ENCODE data around the gene CSNK1G1.

CSNK1G1 gene

DNA sequence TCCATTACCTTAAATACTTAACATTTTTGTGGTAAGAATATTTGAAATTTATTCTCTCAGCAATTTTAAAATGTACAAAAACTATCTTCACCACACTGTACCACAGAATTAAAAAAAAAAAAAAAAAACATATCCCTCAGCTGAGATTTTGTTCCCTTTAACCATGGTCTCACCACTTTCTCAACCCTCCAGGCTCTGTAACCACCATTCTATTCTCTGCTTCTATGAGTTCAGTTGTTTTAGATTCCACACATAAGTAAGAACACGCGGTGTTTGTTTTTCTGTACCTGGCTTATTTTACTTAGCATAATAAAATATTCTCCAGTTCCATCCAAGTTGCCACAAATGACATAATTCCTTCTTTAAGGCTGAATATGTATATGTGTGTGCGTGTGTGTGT, 41.5 kb downstream of the CSNK1G1 start:
- no peak overlapping the region for H3K4me3 ChIP-seq (ENCODE audit: low read depth, low read length)
- no peaks in the 10 kb centered on the region for H3K9me3 ChIP-seq (ENCODE audit: severe bottlenecking)
- H3K36me3 ChIP-seq: no peaks in the 10 kb centered on the region; the same call in 1 of the 2 replicates
- H3K27me3 ChIP-seq (ENCODE audit: insufficient read depth, low read depth, severe bottlenecking): no peaks in the 10 kb centered on the region
- no peak for DNase-seq
- TF ChIP-seq, protein P1, sequence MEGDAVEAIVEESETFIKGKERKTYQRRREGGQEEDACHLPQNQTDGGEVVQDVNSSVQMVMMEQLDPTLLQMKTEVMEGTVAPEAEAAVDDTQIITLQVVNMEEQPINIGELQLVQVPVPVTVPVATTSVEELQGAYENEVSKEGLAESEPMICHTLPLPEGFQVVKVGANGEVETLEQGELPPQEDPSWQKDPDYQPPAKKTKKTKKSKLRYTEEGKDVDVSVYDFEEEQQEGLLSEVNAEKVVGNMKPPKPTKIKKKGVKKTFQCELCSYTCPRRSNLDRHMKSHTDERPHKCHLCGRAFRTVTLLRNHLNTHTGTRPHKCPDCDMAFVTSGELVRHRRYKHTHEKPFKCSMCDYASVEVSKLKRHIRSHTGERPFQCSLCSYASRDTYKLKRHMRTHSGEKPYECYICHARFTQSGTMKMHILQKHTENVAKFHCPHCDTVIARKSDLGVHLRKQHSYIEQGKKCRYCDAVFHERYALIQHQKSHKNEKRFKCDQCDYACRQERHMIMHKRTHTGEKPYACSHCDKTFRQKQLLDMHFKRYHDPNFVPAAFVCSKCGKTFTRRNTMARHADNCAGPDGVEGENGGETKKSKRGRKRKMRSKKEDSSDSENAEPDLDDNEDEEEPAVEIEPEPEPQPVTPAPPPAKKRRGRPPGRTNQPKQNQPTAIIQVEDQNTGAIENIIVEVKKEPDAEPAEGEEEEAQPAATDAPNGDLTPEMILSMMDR (IDR thresholded peaks at IDR 0.05; ENCODE audit: low read depth, low read length): no peak
- H3K27ac ChIP-seq: no peak overlapping the region

DNA sequence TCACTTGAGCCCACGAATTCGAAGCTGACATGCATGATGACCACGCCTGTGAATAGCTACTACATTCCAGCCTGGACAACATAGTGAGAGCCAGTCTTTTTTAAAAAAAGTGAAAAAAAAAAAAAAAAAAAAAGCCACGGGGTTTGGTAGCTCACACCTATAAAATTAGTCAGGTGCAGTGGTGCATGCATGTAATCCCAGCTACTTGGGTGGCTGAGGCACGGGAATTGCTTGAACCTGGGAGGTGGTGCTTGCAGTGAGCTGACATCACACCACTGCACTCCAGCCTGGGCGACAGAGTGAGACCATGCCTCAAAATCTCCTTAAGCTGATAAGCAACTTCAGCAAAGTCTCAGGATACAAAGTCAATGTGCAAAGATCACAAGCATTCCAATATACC, 44.4 kb downstream of the CSNK1G1 start:
- no peak overlapping the region for H3K27ac ChIP-seq
- H3K9me3 ChIP-seq (ENCODE audit: severe bottlenecking): no peaks in the 10 kb centered on the region
- no peaks in the 10 kb centered on the region; the same call in 1 of the 2 replicates for H3K36me3 ChIP-seq
- H3K27me3 ChIP-seq (ENCODE audit: insufficient read depth, low read depth, severe bottlenecking): no peaks in the 10 kb centered on the region
- no peak for DNase-seq
- no peak overlapping the region for H3K4me3 ChIP-seq (ENCODE audit: low read depth, low read length)
- TF ChIP-seq, protein P1 (IDR thresholded peaks at IDR 0.05; ENCODE audit: low read depth, low read length): no peak

DNA sequence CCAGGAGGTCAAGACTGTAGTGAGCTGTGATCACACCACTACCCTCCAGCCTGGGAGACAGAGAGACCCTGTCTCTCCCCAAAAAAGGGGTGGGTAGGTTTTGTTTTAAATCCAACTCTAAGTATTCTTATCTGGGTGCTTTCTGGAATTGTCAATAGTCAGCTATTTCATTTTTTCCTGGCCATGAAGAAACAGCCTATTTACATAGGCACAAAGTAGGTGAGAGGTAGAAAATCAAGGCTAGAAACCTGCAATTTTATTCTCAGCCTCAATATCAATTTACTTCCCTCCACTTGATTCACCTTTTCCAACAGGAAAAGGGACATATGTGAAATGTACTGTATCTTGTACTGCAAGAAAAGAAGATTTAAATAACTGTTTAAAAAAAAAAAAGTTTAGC, 45.9 kb downstream of the CSNK1G1 start:
- H3K4me3 ChIP-seq (ENCODE audit: low read depth, low read length): no peak overlapping the region
- no peaks in the 10 kb centered on the region for H3K9me3 ChIP-seq (ENCODE audit: severe bottlenecking)
- no peak for DNase-seq
- no peaks in the 10 kb centered on the region for H3K27me3 ChIP-seq (ENCODE audit: insufficient read depth, low read depth, severe bottlenecking)
- H3K27ac ChIP-seq: no peak overlapping the region
- no peaks in the 10 kb centered on the region; the same call in 1 of the 2 replicates for H3K36me3 ChIP-seq
- TF ChIP-seq, protein P1 (IDR thresholded peaks at IDR 0.05; ENCODE audit: low read depth, low read length): no peak

DNA sequence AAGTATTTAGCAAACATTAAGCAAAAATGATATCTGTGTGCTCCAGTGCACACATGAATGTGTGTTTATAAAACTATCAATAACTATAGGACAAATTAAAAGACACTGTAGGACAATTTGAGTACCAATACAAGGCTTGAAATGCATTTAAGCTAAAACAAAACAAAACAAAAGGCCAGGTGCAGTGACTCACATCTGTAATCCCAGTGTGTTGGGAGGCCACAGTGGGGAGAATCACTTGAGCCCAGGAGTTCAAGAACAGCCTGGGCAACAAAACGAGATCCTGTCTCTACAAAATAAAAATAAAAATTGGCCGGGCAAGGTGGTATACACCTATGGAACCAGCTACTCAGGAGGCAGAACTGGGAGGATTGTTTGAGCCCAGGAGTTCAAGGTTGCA, 50.7 kb downstream of the CSNK1G1 start:
- no peak overlapping the region for H3K4me3 ChIP-seq (ENCODE audit: low read depth, low read length)
- no peaks in the 10 kb centered on the region for H3K27me3 ChIP-seq (ENCODE audit: insufficient read depth, low read depth, severe bottlenecking)
- H3K27ac ChIP-seq: no peak overlapping the region
- no peaks in the 10 kb centered on the region; the same call in 1 of the 2 replicates for H3K36me3 ChIP-seq
- no peaks in the 10 kb centered on the region for H3K9me3 ChIP-seq (ENCODE audit: severe bottlenecking)
- TF ChIP-seq, protein P1 (IDR thresholded peaks at IDR 0.05; ENCODE audit: low read depth, low read length): no peak
- DNase-seq: no peak

DNA sequence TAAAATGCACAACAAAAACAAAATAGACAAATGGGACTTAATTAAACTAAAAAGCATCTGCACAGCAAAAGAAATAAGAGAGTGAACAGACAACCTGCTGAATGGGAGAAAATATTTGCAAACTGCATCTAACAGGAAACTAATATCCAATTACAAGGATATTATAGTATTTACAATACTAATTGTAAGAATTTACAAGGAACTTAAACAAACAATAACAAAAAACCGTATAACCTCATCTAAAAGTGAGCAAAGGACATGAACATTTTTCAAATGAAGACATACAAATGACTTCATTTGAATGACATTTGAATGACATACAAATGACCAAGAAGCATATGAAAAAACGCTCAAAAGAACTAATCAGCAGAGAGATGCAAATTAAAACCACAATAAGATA, 66.4 kb downstream of the CSNK1G1 start:
- H3K36me3 ChIP-seq: peaks cover 6% of the 10 kb centered on the region; the same call in 1 of the 2 replicates
- no peak overlapping the region for H3K4me3 ChIP-seq (ENCODE audit: low read depth, low read length)
- DNase-seq: no peak
- H3K9me3 ChIP-seq (ENCODE audit: severe bottlenecking): no peaks in the 10 kb centered on the region
- H3K27me3 ChIP-seq (ENCODE audit: insufficient read depth, low read depth, severe bottlenecking): no peaks in the 10 kb centered on the region
- TF ChIP-seq, protein P1 (IDR thresholded peaks at IDR 0.05; ENCODE audit: low read depth, low read length): no peak
- H3K27ac ChIP-seq: no peak overlapping the region

DNA sequence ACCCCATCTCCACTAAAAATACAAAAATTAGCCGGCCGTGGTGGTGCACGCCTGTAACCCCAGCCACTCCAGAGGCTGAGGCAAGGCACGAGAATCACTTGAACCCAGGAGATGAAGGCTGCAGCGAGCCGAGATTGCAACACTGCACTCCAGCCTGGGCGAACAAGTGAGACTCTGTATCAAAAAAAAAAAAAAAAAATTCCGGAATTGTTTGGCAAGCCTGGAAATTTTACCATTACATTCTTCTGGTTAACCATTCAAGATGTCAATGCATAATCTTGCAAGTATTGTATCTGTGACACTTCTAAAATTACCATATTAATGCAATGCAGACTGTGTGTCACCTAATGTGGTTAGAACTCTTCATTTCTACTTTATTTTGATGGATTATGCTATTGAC, 67.0 kb downstream of the CSNK1G1 start:
- Histone ChIP-seq H3K36me3 (peaks cover 6% of the 10 kb centered on the region; the same call in 1 of the 2 replicates), H3K9me3 (ENCODE audit: severe bottlenecking) (no peaks in the 10 kb centered on the region), H3K4me3 (ENCODE audit: low read depth, low read length) (no peak overlapping the region), H3K27me3 (ENCODE audit: insufficient read depth, low read depth, severe bottlenecking) (no peaks in the 10 kb centered on the region), H3K27ac (no peak overlapping the region)
- DNase-seq: no peak
- TF ChIP-seq, protein P1 (IDR thresholded peaks at IDR 0.05; ENCODE audit: low read depth, low read length): no peak

Measured in WERI-Rb-1 (cell line).